Central memory CD8-positive, alpha-beta T cell (primary cell): ENCODE data around the gene ZNF337.

Source experiments
- ATAC-seq: fragments of 150-1000 bp; cut with Tn5 transposase; replicated peaks from 2 replicates; pipeline ENCODE4 v1.10.0; 2022; ENCODE audit warnings: mild to moderate bottlenecking, moderate FRiP score, moderate number of reproducible peaks; ENCODE audit not compliant: poor library complexity, severe bottlenecking; ENCODE audit errors: extremely low read depth
- DNase-seq, 2 donors: peaks; one replicate each; pipeline ENCODE4 v3.0.0; 2021; ENCODE audit warnings: low spot score in 2 of 2
- H3K27ac Mint-ChIP-seq: one replicate; pipeline ENCODE4 v1.8.0; 2022; ENCODE audit warnings: low read depth, mild to moderate bottlenecking, moderate library complexity, mixed read lengths
- H3K27me3 Mint-ChIP-seq: one replicate; pipeline ENCODE4 v1.8.0; 2022; ENCODE audit warnings: mixed read lengths
- H3K36me3 Mint-ChIP-seq: one replicate; pipeline ENCODE4 v1.8.0; 2022; ENCODE audit warnings: mild to moderate bottlenecking, moderate library complexity, mixed read lengths; ENCODE audit not compliant: insufficient read depth
- H3K4me1 Mint-ChIP-seq: one replicate; pipeline ENCODE4 v1.8.0; 2022; ENCODE audit warnings: mixed read lengths
- H3K4me3 Mint-ChIP-seq: one replicate; pipeline ENCODE4 v1.8.0; 2022; ENCODE audit warnings: mild to moderate bottlenecking, moderate library complexity, mixed read lengths
- H3K9me3 Mint-ChIP-seq: one replicate; pipeline ENCODE4 v1.8.0; 2022; ENCODE audit warnings: mixed read lengths

The ZNF337 gene

GRCh38 chr20:25696371-25697131 lies at the start of gene ZNF337:
Gene ZNF337, minus strand, starts transcription at chr20:25696853. Its CDS starts 10,436 bp downstream, at chr20:25686417.
- Mint-ChIP-seq H3K4me1 (peaks cover 25% of the 10 kb centered on the region), H3K4me3 (peak within 1 kb of the TSS; percentile 91), H3K9me3 (no peaks in the 10 kb centered on the region), H3K36me3 (peaks cover 8% of the 10 kb centered on the region), H3K27me3 (no peaks in the 10 kb centered on the region), H3K27ac (peak within 1 kb of the TSS; percentile 86)
- DNase-seq (peak; percentile 85 to 87), ATAC-seq (peak; percentile 99)

- Mint-ChIP-seq H3K9me3 (no peaks in the 10 kb centered on the region), H3K27ac (peak overlapping the region; percentile 27), H3K4me1 (peaks cover 4% of the 10 kb centered on the region), H3K27me3 (no peaks in the 10 kb centered on the region), H3K36me3 (peaks cover 4% of the 10 kb centered on the region), H3K4me3 (no peak overlapping the region)
- DNase-seq (no peak), ATAC-seq (no peak)
These were observed 49.1 kb upstream of the ZNF337 start for GRCh38 chr20:25745738-25746137.

DNA sequence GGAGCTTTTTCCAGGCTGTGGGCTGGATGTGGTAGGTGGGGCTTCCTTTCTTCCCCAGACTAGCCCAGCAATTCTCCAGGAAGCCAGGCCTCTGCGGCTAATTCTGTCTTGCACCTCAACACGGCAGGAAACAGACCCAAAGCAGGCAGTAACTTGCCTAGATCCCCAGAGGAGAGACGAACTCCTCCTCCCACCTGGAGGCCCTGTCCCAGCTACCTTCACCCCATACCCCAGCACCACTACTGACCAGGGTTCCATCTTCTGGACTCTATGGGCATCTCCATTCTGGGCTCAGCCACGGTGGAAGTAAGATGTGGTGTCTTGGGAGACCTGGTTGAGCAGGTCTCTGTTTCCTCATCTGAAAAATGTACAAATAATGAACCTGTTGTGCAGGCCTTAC lies 48.4 kb upstream of the ZNF337 start:
- peaks cover 3% of the 10 kb centered on the region for H3K36me3 Mint-ChIP-seq
- H3K9me3 Mint-ChIP-seq, result no peaks in the 10 kb centered on the region
- peaks cover 2% of the 10 kb centered on the region for H3K4me1 Mint-ChIP-seq
- H3K27ac Mint-ChIP-seq, result no peak overlapping the region
- ATAC-seq (no peak), DNase-seq (no peak)
- H3K4me3 Mint-ChIP-seq, result no peak overlapping the region
- no peaks in the 10 kb centered on the region for H3K27me3 Mint-ChIP-seq

DNA sequence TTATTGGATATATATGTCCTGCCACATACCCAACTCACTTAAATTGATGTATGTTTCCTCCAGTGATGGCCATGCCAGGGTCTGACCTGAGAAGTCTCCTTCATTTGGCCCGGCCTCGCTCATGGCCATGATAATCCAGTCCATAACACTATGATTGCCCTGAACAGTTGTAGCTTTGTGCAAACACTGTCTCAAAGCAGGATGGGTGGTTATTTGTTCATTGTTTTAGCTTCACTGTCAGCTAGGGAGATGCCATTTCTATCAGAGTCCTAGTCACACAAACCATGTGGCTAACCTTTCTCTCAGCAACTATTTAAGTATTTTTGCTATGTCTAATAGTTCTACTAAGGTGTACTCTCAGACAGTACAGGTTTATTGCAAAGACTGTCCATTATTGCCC lies 47.6 kb upstream of the ZNF337 start:
- H3K9me3 Mint-ChIP-seq, result no peaks in the 10 kb centered on the region
- DNase-seq, result no peak
- no peak overlapping the region for H3K4me3 Mint-ChIP-seq
- no peaks in the 10 kb centered on the region for H3K27me3 Mint-ChIP-seq
- ATAC-seq, result no peak
- H3K27ac Mint-ChIP-seq, result no peak overlapping the region
- peaks cover 11% of the 10 kb centered on the region for H3K4me1 Mint-ChIP-seq
- peaks cover 6% of the 10 kb centered on the region for H3K36me3 Mint-ChIP-seq

DNA sequence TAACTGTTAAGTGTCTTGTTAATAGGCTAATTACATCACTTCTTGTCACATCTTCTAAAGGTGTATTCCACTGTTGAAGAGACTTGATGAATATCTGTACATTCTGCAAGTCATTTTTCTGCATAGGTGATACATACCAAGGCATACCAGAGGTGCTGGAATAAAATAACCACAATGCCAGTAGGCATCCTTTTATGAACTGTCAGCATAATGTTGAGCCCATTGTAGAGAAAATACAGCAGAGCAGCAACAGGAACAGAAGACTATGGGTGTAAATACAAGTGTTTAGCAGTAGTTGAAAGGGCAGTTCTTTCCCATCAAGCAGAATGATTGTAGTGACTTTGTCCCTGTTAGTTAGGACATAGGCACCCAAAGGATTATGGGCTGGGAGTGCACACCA lies 44.4 kb upstream of the ZNF337 start:
- peaks cover 6% of the 10 kb centered on the region for H3K36me3 Mint-ChIP-seq
- no peak for ATAC-seq
- H3K27me3 Mint-ChIP-seq, result no peaks in the 10 kb centered on the region
- no peak overlapping the region for H3K27ac Mint-ChIP-seq
- no peak for DNase-seq
- peaks cover 14% of the 10 kb centered on the region for H3K4me1 Mint-ChIP-seq
- H3K4me3 Mint-ChIP-seq, result no peak overlapping the region
- H3K9me3 Mint-ChIP-seq, result no peaks in the 10 kb centered on the region

DNA sequence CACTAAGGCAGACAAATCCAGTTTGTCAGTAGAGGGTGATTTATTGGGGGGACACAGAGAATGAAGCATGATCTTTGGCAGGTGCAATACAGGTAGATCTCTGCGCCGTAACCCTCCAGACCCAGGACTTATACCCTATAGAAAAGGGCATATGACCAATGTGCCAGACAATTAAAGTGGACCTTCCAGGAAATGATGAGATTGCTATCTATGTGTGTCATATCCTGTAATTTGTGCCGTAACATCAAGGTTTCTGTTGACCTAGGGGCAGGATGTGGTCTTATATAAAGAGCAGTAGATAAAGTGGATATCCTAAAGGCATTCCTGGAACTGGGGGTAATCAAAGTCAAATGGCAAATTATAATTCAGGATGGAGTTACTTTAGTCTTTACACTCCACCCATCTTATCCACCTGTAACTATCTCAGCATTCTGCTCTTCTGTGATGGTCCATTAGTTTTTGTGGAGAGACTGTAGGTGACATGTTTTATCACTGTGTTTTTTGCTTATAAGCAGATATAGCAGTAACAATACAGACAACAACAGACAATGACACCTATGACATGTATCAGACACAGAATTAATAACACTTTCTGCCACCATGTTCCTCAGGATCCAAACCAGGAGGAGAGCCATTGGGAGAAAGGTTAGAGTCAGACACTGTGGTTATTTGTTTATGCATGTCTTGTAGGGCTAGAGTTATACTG lies 43.1 kb upstream of the ZNF337 start:
- Mint-ChIP-seq H3K36me3 (peaks cover 7% of the 10 kb centered on the region), H3K27me3 (no peaks in the 10 kb centered on the region), H3K9me3 (no peaks in the 10 kb centered on the region), H3K4me3 (no peak overlapping the region), H3K4me1 (peaks cover 14% of the 10 kb centered on the region), H3K27ac (peak overlapping the region; percentile 36)
- ATAC-seq (peak; percentile 91), DNase-seq (peak in 1 of 2 donors; percentile 26)

DNA sequence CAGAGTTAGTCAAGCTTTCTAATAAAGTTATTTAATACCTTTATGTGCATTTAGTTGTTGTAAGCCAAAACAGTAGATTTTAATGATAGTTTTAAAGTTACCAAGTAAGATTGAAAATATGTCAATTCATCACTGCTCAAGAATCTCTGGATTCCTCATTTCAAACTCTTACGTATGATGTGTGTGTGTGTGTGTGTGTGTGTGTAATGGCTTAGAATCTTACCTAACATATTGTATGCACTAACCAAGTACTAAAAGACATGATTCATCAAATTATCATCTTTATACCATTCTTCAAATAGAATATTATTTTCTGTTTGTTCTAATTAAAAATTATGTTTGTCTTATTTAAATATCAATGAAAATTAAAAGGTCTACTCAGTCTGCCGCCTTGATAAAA lies 41.5 kb upstream of the ZNF337 start:
- H3K4me1 Mint-ChIP-seq, result peaks cover 14% of the 10 kb centered on the region

GRCh38 chr20:25733903-25734302 lies 37.2 kb upstream of the ZNF337 start:
- Mint-ChIP-seq H3K9me3 (no peaks in the 10 kb centered on the region), H3K27ac (no peak overlapping the region), H3K36me3 (peaks cover 2% of the 10 kb centered on the region), H3K4me1 (no peaks in the 10 kb centered on the region), H3K4me3 (no peak overlapping the region), H3K27me3 (no peaks in the 10 kb centered on the region)
- DNase-seq (no peak), ATAC-seq (no peak)

More for the DNA sequence above, 41.5 kb upstream of the ZNF337 start:
- Mint-ChIP-seq H3K4me3 (no peak overlapping the region), H3K27ac (no peak overlapping the region), H3K27me3 (no peaks in the 10 kb centered on the region), H3K36me3 (peaks cover 8% of the 10 kb centered on the region), H3K9me3 (no peaks in the 10 kb centered on the region)
- DNase-seq (no peak), ATAC-seq (no peak)

DNA sequence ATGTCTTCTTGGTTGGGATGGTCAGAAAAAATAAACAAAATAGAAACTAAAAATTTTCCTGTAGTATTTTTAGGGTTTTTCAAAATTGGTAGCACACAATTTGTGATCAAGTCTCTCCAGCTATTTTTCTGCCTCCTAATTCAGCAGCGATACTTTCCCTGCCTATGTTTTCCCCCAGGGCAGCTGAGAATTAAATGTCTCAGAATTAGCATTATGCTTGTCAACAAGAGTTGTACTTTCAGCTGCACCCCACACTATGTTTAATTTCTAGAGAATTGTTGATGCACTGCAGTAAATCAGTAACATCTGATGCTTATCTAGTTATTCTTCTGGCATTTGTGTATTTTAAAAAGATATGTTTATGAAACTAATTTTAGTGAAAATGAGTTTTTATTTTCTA lies 34.2 kb upstream of the ZNF337 start:
- DNase-seq (no peak), ATAC-seq (no peak)
- Mint-ChIP-seq H3K9me3 (peaks cover 6% of the 10 kb centered on the region), H3K27ac (no peak overlapping the region), H3K36me3 (peaks cover 3% of the 10 kb centered on the region), H3K4me1 (no peaks in the 10 kb centered on the region), H3K27me3 (no peaks in the 10 kb centered on the region), H3K4me3 (no peak overlapping the region)

GRCh38 chr20:25726357-25726756 lies 29.7 kb upstream of the ZNF337 start:
- no peak for ATAC-seq
- peak overlapping the region; percentile 22 for H3K27ac Mint-ChIP-seq

DNA sequence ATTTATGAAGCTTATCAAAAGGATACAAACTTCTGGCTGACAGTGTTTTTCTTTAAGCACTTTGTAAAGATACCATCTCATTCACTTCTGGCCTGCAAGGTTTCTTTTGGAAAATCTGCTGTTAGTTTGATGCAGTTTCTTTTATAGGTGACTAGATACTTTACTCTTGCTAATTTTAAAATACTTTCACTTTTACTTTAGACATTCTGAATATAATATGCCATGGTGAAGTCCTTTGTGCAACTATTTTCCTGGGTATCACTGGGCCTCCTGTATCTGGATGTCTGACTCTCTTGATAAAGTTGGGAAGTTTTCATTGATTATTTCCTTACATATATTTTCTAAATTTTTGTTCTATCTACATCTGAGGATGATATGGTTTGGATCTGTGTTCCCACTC lies 29.0 kb upstream of the ZNF337 start:
- peak overlapping the region; percentile 22 for H3K27ac Mint-ChIP-seq
- H3K4me3 Mint-ChIP-seq, result peak overlapping the region; percentile 1
- H3K27me3 Mint-ChIP-seq, result no peaks in the 10 kb centered on the region
- peaks cover 6% of the 10 kb centered on the region for H3K4me1 Mint-ChIP-seq
- DNase-seq, result no peak
- peaks cover 6% of the 10 kb centered on the region for H3K9me3 Mint-ChIP-seq
- H3K36me3 Mint-ChIP-seq, result peaks cover 1% of the 10 kb centered on the region
- ATAC-seq, result no peak

More at GRCh38 chr20:25726357-25726756, 29.7 kb upstream of the ZNF337 start:
- peak overlapping the region; percentile 1 for H3K4me3 Mint-ChIP-seq
- H3K27me3 Mint-ChIP-seq, result no peaks in the 10 kb centered on the region
- no peak for DNase-seq
- H3K4me1 Mint-ChIP-seq, result peaks cover 6% of the 10 kb centered on the region
- peaks cover 1% of the 10 kb centered on the region for H3K36me3 Mint-ChIP-seq
- H3K9me3 Mint-ChIP-seq, result peaks cover 6% of the 10 kb centered on the region

DNA sequence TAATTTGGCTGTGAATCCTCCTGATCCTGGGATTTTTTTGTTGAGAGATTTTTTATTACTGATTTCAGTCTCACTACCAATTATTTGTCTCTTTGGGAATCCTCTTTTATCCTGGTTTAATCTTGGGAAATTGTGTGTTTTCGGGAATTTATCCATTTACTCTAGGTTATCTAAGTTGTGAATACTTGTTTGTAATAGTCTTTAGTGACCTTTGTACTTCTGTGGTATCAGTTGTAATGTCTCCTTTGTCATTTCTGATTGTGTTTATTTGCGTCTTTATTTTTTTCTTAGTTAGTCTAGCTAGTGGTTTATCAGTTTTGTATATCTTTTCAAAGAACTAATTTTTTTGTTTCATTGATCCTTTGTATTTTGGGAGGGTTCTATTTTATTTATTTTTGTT lies 27.3 kb upstream of the ZNF337 start:
- Mint-ChIP-seq H3K27ac (no peak overlapping the region), H3K4me3 (no peak overlapping the region), H3K9me3 (peaks cover 6% of the 10 kb centered on the region), H3K36me3 (peaks cover 1% of the 10 kb centered on the region), H3K27me3 (no peaks in the 10 kb centered on the region), H3K4me1 (peaks cover 15% of the 10 kb centered on the region)
- ATAC-seq, result no peak
- no peak for DNase-seq

GRCh38 chr20:25720285-25720684 lies 23.6 kb upstream of the ZNF337 start:
- peaks cover 2% of the 10 kb centered on the region for H3K36me3 Mint-ChIP-seq
- H3K4me1 Mint-ChIP-seq, result peaks cover 26% of the 10 kb centered on the region
- ATAC-seq (no peak), DNase-seq (no peak)
- H3K4me3 Mint-ChIP-seq, result no peak overlapping the region
- H3K27ac Mint-ChIP-seq, result peak overlapping the region; percentile 93
- H3K9me3 Mint-ChIP-seq, result no peaks in the 10 kb centered on the region
- H3K27me3 Mint-ChIP-seq, result no peaks in the 10 kb centered on the region
